H1 (cell line): ENCODE results near the gene SLIT3. TPM values are rescaled to one million over a fixed set of nuclear protein-coding genes. Genes with fewer than 3 reads are reported as not detected.

Experiments used
- CTCF ChIA-PET: fragments of 300-600 bp; sonication (Branson Sonifier 250); formaldehyde crosslinking; loops from one replicate; lab custom pipeline; 2021; ENCODE audit not compliant: partially characterized antibody; lab: Charles Lee
- POLR2A ChIA-PET: fragments of 300-600 bp; sonication (Branson Sonifier 250); formaldehyde crosslinking; loops from one replicate; lab custom pipeline; 2021; ENCODE audit warnings: inconsistent platforms; ENCODE audit not compliant: partially characterized antibody; lab: Charles Lee
- DNase-seq, 2 experiments: peaks; one replicate each; pipeline versions ENCODE4 v3.0.0 to v3.0.0-alpha.2; 2010 to 2022; ENCODE audit warnings: low spot score in 2 of 2, low read depth in 1 of 2, mixed read lengths in 1 of 2
- FAIRE-seq: peaks from 2 replicates; lab custom pipeline; 2011; peaks lifted over from hg19 to GRCh38; lab: Jason Lieb, UNC
- H2AFZ ChIP-seq: 2 replicates; pipeline ENCODE4 v1.8.1; 2012; ENCODE audit warnings: low read length, inconsistent platforms
- H2AK5ac ChIP-seq: 2 replicates; pipeline ENCODE4 v1.6.1; 2013; ENCODE audit warnings: low read depth, low read length
- H2BK120ac ChIP-seq: replicated peaks from 2 replicates; pipeline ENCODE3; 2013; ENCODE audit warnings: low read depth, low read length, inconsistent platforms
- H2BK12ac ChIP-seq: 2 replicates; pipeline ENCODE4 v1.6.1; 2013; ENCODE audit warnings: low read depth, low read length
- H2BK15ac ChIP-seq: 2 replicates; pipeline ENCODE4 v1.6.1; 2013; ENCODE audit warnings: low read length
- H2BK20ac ChIP-seq: 2 replicates; pipeline ENCODE4 v1.6.1; 2013; ENCODE audit warnings: low read length
- H2BK5ac ChIP-seq: 2 replicates; pipeline ENCODE4 v1.6.1; 2013; ENCODE audit warnings: low read depth, low read length
- H3K14ac ChIP-seq: 2 replicates; pipeline ENCODE4 v1.6.1; 2013; ENCODE audit warnings: inconsistent platforms; ENCODE audit not compliant: insufficient read length
- H3K18ac ChIP-seq: 2 replicates; pipeline ENCODE4 v1.6.1; 2013; ENCODE audit warnings: low read length; ENCODE audit errors: extremely low read depth
- H3K23ac ChIP-seq: 2 replicates; pipeline ENCODE4 v1.6.1; 2013; ENCODE audit warnings: inconsistent platforms; ENCODE audit not compliant: insufficient read length
- H3K23me2 ChIP-seq: 2 replicates; pipeline ENCODE4 v1.6.1; 2013; ENCODE audit warnings: low read depth, low read length
- H3K27ac ChIP-seq: 2 replicates; pipeline ENCODE4 v1.6.1; 2011; ENCODE audit warnings: low read depth, low read length, inconsistent platforms
- H3K27me3 ChIP-seq, 4 experiments: replicated peaks in 1 of 4; 1 replicate in 1 of 4; 2 replicates in 3 of 4; pipeline versions ENCODE4 v1.6.1 to v1.8.1; 2011 to 2013; ENCODE audit warnings: low read length in 3 of 4, mild to moderate bottlenecking in 3 of 4, inconsistent platforms in 2 of 4, mixed read lengths in 2 of 4, moderate library complexity in 1 of 4; ENCODE audit not compliant: control insufficient read depth in 3 of 4, insufficient read depth in 3 of 4; ENCODE audit errors: extremely low read depth in 1 of 4
- H3K36me3 ChIP-seq, 4 experiments: 2 replicates each; pipeline versions ENCODE4 v1.6.1 to v1.8.1; 2011 to 2013; ENCODE audit warnings: mild to moderate bottlenecking in 4 of 4, low read length in 3 of 4, moderate library complexity in 2 of 4, control low read depth in 1 of 4, inconsistent platforms in 1 of 4; ENCODE audit not compliant: insufficient read depth in 4 of 4, control insufficient read depth in 2 of 4
- H3K4ac ChIP-seq: replicated peaks from 2 replicates; pipeline ENCODE3; 2013; ENCODE audit warnings: low read length, low read depth, mixed read lengths, inconsistent platforms; ENCODE audit not compliant: insufficient read length
- H3K4me1 ChIP-seq, 4 experiments: replicated peaks in 1 of 4; 1 replicate in 1 of 4; 2 replicates in 3 of 4; pipeline versions ENCODE4 v1.6.1 to v1.8.1; 2011 to 2013; ENCODE audit warnings: low read length in 3 of 4, inconsistent platforms in 2 of 4, mixed read lengths in 1 of 4; ENCODE audit not compliant: insufficient read depth in 4 of 4, control insufficient read depth in 3 of 4
- H3K4me2 ChIP-seq, 2 experiments: 2 replicates each; pipeline versions ENCODE4 v1.6.1 to v1.8.1; 2011 to 2013; ENCODE audit warnings: low read depth in 2 of 2, low read length in 2 of 2, control low read depth in 1 of 2, inconsistent platforms in 1 of 2, mild to moderate bottlenecking in 1 of 2; ENCODE audit not compliant: insufficient read depth in 1 of 2
- H3K4me3 ChIP-seq, 4 experiments: fragments of 200-600, 300-600 bp in 1 of 4; sonication (generic), shearing (Covaris generic), sonication (Bioruptor Twin) in 1 of 4; 2 replicates each; pipeline versions ENCODE4 v1.5.1 to v1.8.1; 2011 to 2016; ENCODE audit warnings: low read length in 4 of 4, low read depth in 3 of 4, control low read depth in 2 of 4, inconsistent platforms in 2 of 4, mild to moderate bottlenecking in 2 of 4, mixed read lengths in 1 of 4, moderate library complexity in 1 of 4; ENCODE audit not compliant: insufficient read depth in 2 of 4; ENCODE audit errors: extremely low read depth in 1 of 4
- H3K56ac ChIP-seq: replicated peaks from 2 replicates; pipeline ENCODE3; 2013; ENCODE audit warnings: low read depth, mild to moderate bottlenecking, mixed read lengths, low read length, inconsistent platforms; ENCODE audit not compliant: insufficient read length
- H3K79me1 ChIP-seq: 2 replicates; pipeline ENCODE4 v1.6.1; 2013; ENCODE audit warnings: low read depth, low read length, control low read depth
- H3K79me2 ChIP-seq, 2 experiments: 2 replicates each; pipeline versions ENCODE4 v1.6.1 to v1.8.1; 2012 to 2013; ENCODE audit warnings: low read length in 2 of 2, mild to moderate bottlenecking in 2 of 2, inconsistent platforms in 1 of 2; ENCODE audit not compliant: insufficient read depth in 2 of 2, control insufficient read depth in 1 of 2
- H3K9ac ChIP-seq, 4 experiments: replicated peaks in 1 of 4; 1 replicate in 1 of 4; 2 replicates in 3 of 4; pipeline versions ENCODE4 v1.6.1 to v1.8.1; 2011 to 2013; ENCODE audit warnings: low read depth in 3 of 4, low read length in 3 of 4, control low read depth in 2 of 4, mild to moderate bottlenecking in 2 of 4, moderate library complexity in 2 of 4, inconsistent platforms in 1 of 4; ENCODE audit errors: extremely low read depth in 1 of 4
- H3K9me3 ChIP-seq, 2 experiments: 2 replicates each; pipeline versions ENCODE4 v1.6.1 to v1.8.1; 2012 to 2013; ENCODE audit warnings: mild to moderate bottlenecking in 2 of 2, moderate library complexity in 2 of 2, control low read depth in 1 of 2, inconsistent platforms in 1 of 2, low read depth in 1 of 2, low read length in 1 of 2, mixed read lengths in 1 of 2; ENCODE audit not compliant: insufficient read depth in 2 of 2
- H4K20me1 ChIP-seq, 2 experiments: replicated peaks in 1 of 2; 2 replicates each; pipeline versions ENCODE3 to v1.8.1; 2011 to 2013; ENCODE audit warnings: inconsistent platforms in 2 of 2, low read length in 2 of 2, mild to moderate bottlenecking in 1 of 2; ENCODE audit not compliant: insufficient read depth in 2 of 2, control insufficient read depth in 1 of 2
- H4K5ac ChIP-seq: 2 replicates; pipeline ENCODE4 v1.6.1; 2013; ENCODE audit warnings: low read length, low read depth, mixed read lengths, inconsistent platforms; ENCODE audit not compliant: insufficient read length
- H4K8ac ChIP-seq: 2 replicates; pipeline ENCODE4 v1.8.0; 2013; ENCODE audit warnings: mild to moderate bottlenecking, moderate library complexity, low read length, inconsistent platforms; ENCODE audit not compliant: insufficient read depth; ENCODE audit errors: extremely low read depth
- H4K91ac ChIP-seq: replicated peaks from 2 replicates; pipeline ENCODE3; 2013; ENCODE audit warnings: low read length, mixed read lengths, inconsistent platforms; ENCODE audit not compliant: insufficient read length
- ASH2L ChIP-seq: fragments of 200-600, 300-600 bp; sonication (generic); IDR thresholded peaks from one replicate; pipeline ENCODE4 v1.7.1; 2017; ENCODE audit warnings: low read length
- CREB1 ChIP-seq: IDR thresholded peaks from 2 replicates; pipeline ENCODE4 v1.6.1; 2012; ENCODE audit warnings: inconsistent platforms
- EZH2 ChIP-seq: fragments of 200-600 bp; sonication (generic); IDR thresholded peaks from 2 replicates; pipeline ENCODE4 v1.7.1; 2012; ENCODE audit warnings: low read depth, mild to moderate bottlenecking, moderate library complexity, low read length, inconsistent platforms; ENCODE audit not compliant: severe bottlenecking
- FOSL1 ChIP-seq: IDR thresholded peaks from 2 replicates; pipeline ENCODE4 v1.6.1; 2011; ENCODE audit warnings: mild to moderate bottlenecking, low read depth, low read length, moderate library complexity; ENCODE audit not compliant: insufficient read depth
- GTF2F1 ChIP-seq: IDR thresholded peaks from 2 replicates; pipeline ENCODE4 v1.6.1; 2012; ENCODE audit warnings: low read depth, low read length, improper control_type of control experiment, borderline replicate concordance
- PHF8 ChIP-seq: fragments of 200-600 bp; sonication (generic); conservative IDR thresholded peaks from 2 replicates; pipeline ENCODE4 v1.7.1; 2012; ENCODE audit warnings: low read depth, mild to moderate bottlenecking, inconsistent platforms, low read length, moderate library complexity
- POLR2AphosphoS5 ChIP-seq: IDR thresholded peaks from 2 replicates; pipeline ENCODE4 v1.6.1; 2011; ENCODE audit warnings: low read depth, low read length
- RBBP5 ChIP-seq: IDR thresholded peaks from 2 replicates; pipeline ENCODE4 v1.7.1; 2012; ENCODE audit warnings: low read depth, mild to moderate bottlenecking, inconsistent platforms, low read length, moderate library complexity, borderline replicate concordance
- SIN3A ChIP-seq, 2 experiments: IDR thresholded peaks in 1 of 2; conservative IDR thresholded peaks in 1 of 2; 2 replicates each; pipeline ENCODE4 v1.6.1; 2011 to 2012; ENCODE audit warnings: low read length in 2 of 2, improper control_type of control experiment in 1 of 2, low read depth in 1 of 2, mild to moderate bottlenecking in 1 of 2
- WGBS, 2 experiments: shearing (Covaris generic) in 1 of 2; methylation state at CpG; one replicate each; pipeline versions ENCODE4 v1.1.6 to v1.1.7; 2013 to 2015; ENCODE audit warnings: low lambda C conversion rate in 2 of 2, mixed read lengths in 2 of 2, inconsistent platforms in 1 of 2, low coverage in 1 of 2, missing lambda C conversion rate in 1 of 2; ENCODE audit not compliant: insufficient replicate concordance in 2 of 2, insufficient coverage in 1 of 2, insufficient read length in 1 of 2; ENCODE audit errors: extremely low coverage in 1 of 2, missing lambda C conversion rate in 1 of 2; 5-methylcytosine and 5-hydroxymethylcytosine counted together
- polyA plus RNA-seq, 7 experiments: library from polyadenylated mRNA; depleted of rRNA in 3 of 7; stranded (reverse) in 5 of 7; unstranded in 2 of 7; fragments of >200 nt in 5 of 7; fragments of 200-250 nt in 2 of 7; gene quantifications; 1 replicate in 5 of 7; 2 replicates in 1 of 7; 4 replicates in 1 of 7; pipeline versions ENCODE4 v1.2.1 to v1.2.3, GENCODE V29; 2011 to 2013; ENCODE audit warnings: missing spikeins in 2 of 7, mixed read lengths in 2 of 7
- total RNA-seq: library from RNA; stranded (reverse); fragmentation: NEBNext Ultra II Directional; extraction: Animal tissue kit (Norgen Biotek cat#: 25700); gene quantifications from 2 replicates; pipeline ENCODE4 v1.2.1, GENCODE V29; 2021
- TF ChIP-seq, protein P1 (sequence below): IDR thresholded peaks from 2 replicates; pipeline ENCODE4 v1.6.1; 2012; ENCODE audit warnings: low read length, inconsistent platforms
- TF ChIP-seq, protein P2 (sequence below): IDR thresholded peaks from 2 replicates; pipeline ENCODE4 v1.6.1; 2012; ENCODE audit warnings: inconsistent platforms

The SLIT3 gene
- total and polyA plus RNA-seq, 2 of the 8 experiments (the other 6 are each of a cell fraction or from before 2014, with no cell fraction given): 1.1 to 1.2 TPM

DNA sequence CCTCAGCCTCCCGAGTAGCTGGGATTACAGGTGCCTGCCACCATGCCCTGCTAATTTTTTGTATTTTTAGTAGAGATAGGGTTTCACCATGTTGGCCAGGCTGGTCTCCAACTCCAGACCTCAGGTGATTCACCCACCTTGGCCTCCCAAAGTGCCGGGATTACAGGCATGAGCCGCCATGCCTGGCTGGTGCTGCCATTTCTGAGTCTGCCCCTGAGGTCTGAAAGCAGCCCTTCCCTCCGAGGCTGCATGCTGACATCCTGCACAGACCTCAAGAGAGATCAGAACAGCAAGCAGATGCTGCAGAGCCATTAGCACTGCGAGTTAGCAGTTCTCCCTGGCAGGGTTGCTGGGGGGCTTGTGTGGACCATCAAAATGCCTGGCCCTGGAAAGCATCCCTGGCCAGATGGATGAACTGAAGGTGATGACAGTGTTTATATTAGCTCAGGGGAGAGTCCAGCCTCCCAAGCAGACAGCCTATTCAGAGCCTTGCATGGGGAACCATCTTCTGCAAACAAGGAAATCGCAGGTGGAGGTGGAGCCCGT, 545.3 kb downstream of the SLIT3 start:
- H2BK15ac ChIP-seq: no peak overlapping the region
- no peaks in the 10 kb centered on the region for H3K36me3 ChIP-seq
- DNase-seq: no peak
- no peak overlapping the region for H4K8ac ChIP-seq
- H4K5ac ChIP-seq: no peak overlapping the region
- H2AFZ ChIP-seq: no peak overlapping the region
- H3K56ac ChIP-seq: no peak overlapping the region
- no peak overlapping the region for H4K91ac ChIP-seq
- H2AK5ac ChIP-seq: no peak overlapping the region
- no peak overlapping the region for H3K9ac ChIP-seq
- H3K79me1 ChIP-seq: no peaks in the 10 kb centered on the region
- H3K4me1 ChIP-seq: peaks cover 0 to 3% (median 1%) of the 10 kb centered on the region in 4 experiments; a peak in 1 of 7 replicates
- 94% methylated on average over 5 of the region's 7 CpGs; no CpG with 5 or more reads in 1 of the 2 experiments for WGBS, 2 experiments
- H2BK5ac ChIP-seq: peak overlapping the region; percentile 35; the same call in 1 of the 2 replicates
- no peak overlapping the region for H2BK12ac ChIP-seq
- H3K27ac ChIP-seq: no peak overlapping the region
- no peak overlapping the region for H3K23ac ChIP-seq
- H3K14ac ChIP-seq: no peak overlapping the region
- no peak overlapping the region for H3K4ac ChIP-seq
- POLR2A ChIA-PET: no interaction called here
- FAIRE-seq: no peak
- CTCF ChIA-PET: interaction anchor here (1.4 to 2.3 kb wide), 3 partner anchors 73 to 192 kb away, joined by 4 to 6 read pairs (median 5); no protein-coding TSS in a partner anchor
- H2BK120ac ChIP-seq: no peak overlapping the region
- H3K4me2 ChIP-seq: no peak overlapping the region
- H4K20me1 ChIP-seq: no peaks in the 10 kb centered on the region
- H3K9me3 ChIP-seq: no peaks in the 10 kb centered on the region
- H2BK20ac ChIP-seq: no peak overlapping the region
- H3K23me2 ChIP-seq: no peaks in the 10 kb centered on the region
- no peak overlapping the region for H3K4me3 ChIP-seq
- no peaks in the 10 kb centered on the region for H3K27me3 ChIP-seq
- H3K18ac ChIP-seq: no peak overlapping the region
- H3K79me2 ChIP-seq: no peaks in the 10 kb centered on the region
- TF ChIP-seq PHF8: no peak
- TF ChIP-seq ASH2L: no peak
- TF ChIP-seq, protein P1, sequence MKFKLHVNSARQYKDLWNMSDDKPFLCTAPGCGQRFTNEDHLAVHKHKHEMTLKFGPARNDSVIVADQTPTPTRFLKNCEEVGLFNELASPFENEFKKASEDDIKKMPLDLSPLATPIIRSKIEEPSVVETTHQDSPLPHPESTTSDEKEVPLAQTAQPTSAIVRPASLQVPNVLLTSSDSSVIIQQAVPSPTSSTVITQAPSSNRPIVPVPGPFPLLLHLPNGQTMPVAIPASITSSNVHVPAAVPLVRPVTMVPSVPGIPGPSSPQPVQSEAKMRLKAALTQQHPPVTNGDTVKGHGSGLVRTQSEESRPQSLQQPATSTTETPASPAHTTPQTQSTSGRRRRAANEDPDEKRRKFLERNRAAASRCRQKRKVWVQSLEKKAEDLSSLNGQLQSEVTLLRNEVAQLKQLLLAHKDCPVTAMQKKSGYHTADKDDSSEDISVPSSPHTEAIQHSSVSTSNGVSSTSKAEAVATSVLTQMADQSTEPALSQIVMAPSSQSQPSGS: no peak
- TF ChIP-seq EZH2: no peak
- TF ChIP-seq, protein P2, sequence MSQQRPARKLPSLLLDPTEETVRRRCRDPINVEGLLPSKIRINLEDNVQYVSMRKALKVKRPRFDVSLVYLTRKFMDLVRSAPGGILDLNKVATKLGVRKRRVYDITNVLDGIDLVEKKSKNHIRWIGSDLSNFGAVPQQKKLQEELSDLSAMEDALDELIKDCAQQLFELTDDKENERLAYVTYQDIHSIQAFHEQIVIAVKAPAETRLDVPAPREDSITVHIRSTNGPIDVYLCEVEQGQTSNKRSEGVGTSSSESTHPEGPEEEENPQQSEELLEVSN: no peak
- TF ChIP-seq GTF2F1: no peak
- TF ChIP-seq CREB1: no peak
- TF ChIP-seq POLR2AphosphoS5: no peak
- TF ChIP-seq RBBP5: no peak
- no peak for TF ChIP-seq SIN3A (conservative IDR thresholded peaks at IDR 0.05 in 1 of 2, IDR thresholded peaks at IDR 0.05 in 1 of 2; ENCODE audit: low read depth in 1 of 2, low read length in 2 of 2)
- no peak for TF ChIP-seq FOSL1
